HepG2 (cell line): ENCODE results near the gene GTPBP6. TPM values are rescaled to one million over a fixed set of nuclear protein-coding genes. Genes with fewer than 3 reads are reported as not detected.
A peak's percentile ranks its signal among the peaks of the same experiment; 100 is the strongest.

Source experiments
- BATF2 ChIP-seq: sonication (generic); formaldehyde crosslinking; IDR thresholded peaks from 2 replicates; pipeline ENCODE4 v1.8.0; 2022; ENCODE audit warnings: mild to moderate bottlenecking, missing genetic modification reagents, moderate library complexity
- BRCA1 ChIP-seq: sonication (generic); formaldehyde crosslinking; IDR thresholded peaks from 2 replicates; pipeline ENCODE4 v1.4.0; 2020; ENCODE audit warnings: missing genetic modification reagents
- HCFC1 ChIP-seq: fragments of 150-350 bp; IDR thresholded peaks from 2 replicates; pipeline ENCODE4 v1.6.1; 2014; ENCODE audit warnings: low read depth, low read length
- HOXD1 ChIP-seq: sonication (generic); formaldehyde crosslinking; IDR thresholded peaks from 2 replicates; pipeline ENCODE4 v1.5.0; 2020; ENCODE audit warnings: missing genetic modification reagents
- NBN ChIP-seq: fragments of 450-650 bp; conservative IDR thresholded peaks from 2 replicates; pipeline ENCODE4 v1.6.1; 2017
- NFKB2 ChIP-seq: sonication (generic); formaldehyde crosslinking; IDR thresholded peaks from 2 replicates; pipeline ENCODE4 v1.4.0; 2020; ENCODE audit warnings: missing genetic modification reagents, borderline replicate concordance
- SIX1 ChIP-seq: sonication (generic); formaldehyde crosslinking; IDR thresholded peaks from 2 replicates; pipeline ENCODE4 v1.4.0; 2020; ENCODE audit warnings: missing genetic modification reagents, borderline replicate concordance
- SMC3 ChIP-seq: IDR thresholded peaks from 2 replicates; pipeline ENCODE4 v1.6.1; 2011; ENCODE audit warnings: low read length, improper control_type of control experiment
- SNAPC2 ChIP-seq: sonication (generic); formaldehyde crosslinking; IDR thresholded peaks from 2 replicates; pipeline ENCODE4 v1.8.1; 2022; ENCODE audit warnings: mild to moderate bottlenecking, missing genetic modification reagents
- TBX3 ChIP-seq: fragments of 450-650 bp; IDR thresholded peaks from 2 replicates; pipeline ENCODE4 v1.6.1; 2017; ENCODE audit warnings: antibody characterized with exemption, mild to moderate bottlenecking, inconsistent platforms, borderline replicate concordance
- XBP1 ChIP-seq: sonication (generic); formaldehyde crosslinking; IDR thresholded peaks from 2 replicates; pipeline ENCODE4 v1.5.0; 2020; ENCODE audit warnings: missing genetic modification reagents
- ZKSCAN5 ChIP-seq: sonication (generic); formaldehyde crosslinking; IDR thresholded peaks from 2 replicates; pipeline ENCODE4 v1.5.1; 2020; ENCODE audit warnings: mild to moderate bottlenecking, missing genetic modification reagents
- ZNF674 ChIP-seq: sonication (generic); formaldehyde crosslinking; IDR thresholded peaks from 2 replicates; pipeline ENCODE4 v1.5.0; 2020; ENCODE audit warnings: low read depth, mild to moderate bottlenecking, missing genetic modification reagents
- ZNF740 ChIP-seq: sonication (generic); formaldehyde crosslinking; IDR thresholded peaks from 2 replicates; pipeline ENCODE4 v1.4.0; 2020; ENCODE audit warnings: missing genetic modification reagents
- ZNF747 ChIP-seq: sonication (generic); formaldehyde crosslinking; IDR thresholded peaks from 2 replicates; pipeline ENCODE4 v1.8.1; 2023; ENCODE audit warnings: missing genetic modification reagents, mild to moderate bottlenecking, borderline replicate concordance
- ZNF83 ChIP-seq: sonication (generic); formaldehyde crosslinking; IDR thresholded peaks from 2 replicates; pipeline ENCODE4 v1.4.0; 2020; ENCODE audit warnings: missing genetic modification reagents, mild to moderate bottlenecking, borderline replicate concordance
- polyA plus RNA-seq, 8 experiments: library from polyadenylated mRNA; depleted of rRNA in 3 of 8; stranded (reverse) in 7 of 8; unstranded in 1 of 8; fragments of >200 nt; fragmentation: Illumina TruSeq in 4 of 8; extraction: Trizol in 4 of 8; gene quantifications; 2 replicates each; pipeline versions ENCODE4 v1.2.1 to v1.2.3, GENCODE V29; 2011 to 2016; ENCODE audit warnings: low read depth in 4 of 8, missing spikeins in 1 of 8, mixed read lengths in 1 of 8; ENCODE audit not compliant: insufficient read depth in 1 of 8
- total RNA-seq, 5 experiments: library from RNA; depleted of rRNA; stranded (reverse); fragments of >200 nt; fragmentation: Illumina TruSeq; extraction: Trizol; gene quantifications; 2 replicates each; pipeline ENCODE4 v1.2.3, GENCODE V29; 2016; ENCODE audit warnings: low read depth in 1 of 5
- TF ChIP-seq, protein P1 (sequence below): sonication (generic); formaldehyde crosslinking; IDR thresholded peaks from 2 replicates; pipeline ENCODE4 v1.5.0; 2020; ENCODE audit warnings: mild to moderate bottlenecking, missing genetic modification reagents
- TF ChIP-seq, protein P2 (sequence below): sonication (generic); formaldehyde crosslinking; IDR thresholded peaks from 2 replicates; pipeline ENCODE4 v1.4.0; 2020; ENCODE audit warnings: missing genetic modification reagents
- TF ChIP-seq, protein P3 (sequence below): sonication (generic); formaldehyde crosslinking; IDR thresholded peaks from 2 replicates; pipeline ENCODE4 v1.5.1; 2020; ENCODE audit warnings: missing genetic modification reagents, mild to moderate bottlenecking, borderline replicate concordance
- TF ChIP-seq, protein P4 (sequence below): sonication (generic); formaldehyde crosslinking; IDR thresholded peaks from 2 replicates; pipeline ENCODE4 v1.9.0; 2021; ENCODE audit warnings: missing genetic modification reagents, mild to moderate bottlenecking, borderline replicate concordance

GTPBP6 gene
- total and polyA plus RNA-seq, 2 of the 13 experiments (the other 11 are each of a cell fraction or from before 2014, with no cell fraction given): 20.2 to 39.6 TPM

GRCh38 chrX:323721-324628, 5.4 kb upstream of the GTPBP6 start (continued):
- TF ChIP-seq ZNF674 (CRISPR knock-in tag): 0 out of 2 replicates have a peak, but pooled peaks have one; percentile 31
- TF ChIP-seq ZNF740 (CRISPR knock-in tag): no peak
- TF ChIP-seq NBN: no peak
- no peak for TF ChIP-seq HCFC1
- TF ChIP-seq XBP1: no peak
- 0 out of 2 replicates have a peak, but pooled peaks have one; percentile 31 for TF ChIP-seq BRCA1
- no peak for TF ChIP-seq TBX3
- no peak for TF ChIP-seq NFKB2
- TF ChIP-seq BATF2 (CRISPR knock-in tag): no peak
- peak; percentile 21; the same call in 1 of the 2 replicates for TF ChIP-seq SMC3
- no peak for TF ChIP-seq SIX1 (CRISPR knock-in tag)
- peak; percentile 44; the same call in 1 of the 2 replicates for TF ChIP-seq SNAPC2
- TF ChIP-seq ZNF83 (CRISPR knock-in tag): no peak
- TF ChIP-seq, protein P1, sequence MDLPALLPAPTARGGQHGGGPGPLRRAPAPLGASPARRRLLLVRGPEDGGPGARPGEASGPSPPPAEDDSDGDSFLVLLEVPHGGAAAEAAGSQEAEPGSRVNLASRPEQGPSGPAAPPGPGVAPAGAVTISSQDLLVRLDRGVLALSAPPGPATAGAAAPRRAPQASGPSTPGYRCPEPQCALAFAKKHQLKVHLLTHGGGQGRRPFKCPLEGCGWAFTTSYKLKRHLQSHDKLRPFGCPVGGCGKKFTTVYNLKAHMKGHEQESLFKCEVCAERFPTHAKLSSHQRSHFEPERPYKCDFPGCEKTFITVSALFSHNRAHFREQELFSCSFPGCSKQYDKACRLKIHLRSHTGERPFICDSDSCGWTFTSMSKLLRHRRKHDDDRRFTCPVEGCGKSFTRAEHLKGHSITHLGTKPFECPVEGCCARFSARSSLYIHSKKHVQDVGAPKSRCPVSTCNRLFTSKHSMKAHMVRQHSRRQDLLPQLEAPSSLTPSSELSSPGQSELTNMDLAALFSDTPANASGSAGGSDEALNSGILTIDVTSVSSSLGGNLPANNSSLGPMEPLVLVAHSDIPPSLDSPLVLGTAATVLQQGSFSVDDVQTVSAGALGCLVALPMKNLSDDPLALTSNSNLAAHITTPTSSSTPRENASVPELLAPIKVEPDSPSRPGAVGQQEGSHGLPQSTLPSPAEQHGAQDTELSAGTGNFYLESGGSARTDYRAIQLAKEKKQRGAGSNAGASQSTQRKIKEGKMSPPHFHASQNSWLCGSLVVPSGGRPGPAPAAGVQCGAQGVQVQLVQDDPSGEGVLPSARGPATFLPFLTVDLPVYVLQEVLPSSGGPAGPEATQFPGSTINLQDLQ (CRISPR knock-in tag): no peak
- TF ChIP-seq ZNF747 (CRISPR knock-in tag): no peak; the same call in 1 of the 2 replicates
- TF ChIP-seq, protein P2, sequence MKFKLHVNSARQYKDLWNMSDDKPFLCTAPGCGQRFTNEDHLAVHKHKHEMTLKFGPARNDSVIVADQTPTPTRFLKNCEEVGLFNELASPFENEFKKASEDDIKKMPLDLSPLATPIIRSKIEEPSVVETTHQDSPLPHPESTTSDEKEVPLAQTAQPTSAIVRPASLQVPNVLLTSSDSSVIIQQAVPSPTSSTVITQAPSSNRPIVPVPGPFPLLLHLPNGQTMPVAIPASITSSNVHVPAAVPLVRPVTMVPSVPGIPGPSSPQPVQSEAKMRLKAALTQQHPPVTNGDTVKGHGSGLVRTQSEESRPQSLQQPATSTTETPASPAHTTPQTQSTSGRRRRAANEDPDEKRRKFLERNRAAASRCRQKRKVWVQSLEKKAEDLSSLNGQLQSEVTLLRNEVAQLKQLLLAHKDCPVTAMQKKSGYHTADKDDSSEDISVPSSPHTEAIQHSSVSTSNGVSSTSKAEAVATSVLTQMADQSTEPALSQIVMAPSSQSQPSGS (CRISPR knock-in tag): no peak
- TF ChIP-seq ZKSCAN5 (CRISPR knock-in tag): no peak
- TF ChIP-seq, protein P3, sequence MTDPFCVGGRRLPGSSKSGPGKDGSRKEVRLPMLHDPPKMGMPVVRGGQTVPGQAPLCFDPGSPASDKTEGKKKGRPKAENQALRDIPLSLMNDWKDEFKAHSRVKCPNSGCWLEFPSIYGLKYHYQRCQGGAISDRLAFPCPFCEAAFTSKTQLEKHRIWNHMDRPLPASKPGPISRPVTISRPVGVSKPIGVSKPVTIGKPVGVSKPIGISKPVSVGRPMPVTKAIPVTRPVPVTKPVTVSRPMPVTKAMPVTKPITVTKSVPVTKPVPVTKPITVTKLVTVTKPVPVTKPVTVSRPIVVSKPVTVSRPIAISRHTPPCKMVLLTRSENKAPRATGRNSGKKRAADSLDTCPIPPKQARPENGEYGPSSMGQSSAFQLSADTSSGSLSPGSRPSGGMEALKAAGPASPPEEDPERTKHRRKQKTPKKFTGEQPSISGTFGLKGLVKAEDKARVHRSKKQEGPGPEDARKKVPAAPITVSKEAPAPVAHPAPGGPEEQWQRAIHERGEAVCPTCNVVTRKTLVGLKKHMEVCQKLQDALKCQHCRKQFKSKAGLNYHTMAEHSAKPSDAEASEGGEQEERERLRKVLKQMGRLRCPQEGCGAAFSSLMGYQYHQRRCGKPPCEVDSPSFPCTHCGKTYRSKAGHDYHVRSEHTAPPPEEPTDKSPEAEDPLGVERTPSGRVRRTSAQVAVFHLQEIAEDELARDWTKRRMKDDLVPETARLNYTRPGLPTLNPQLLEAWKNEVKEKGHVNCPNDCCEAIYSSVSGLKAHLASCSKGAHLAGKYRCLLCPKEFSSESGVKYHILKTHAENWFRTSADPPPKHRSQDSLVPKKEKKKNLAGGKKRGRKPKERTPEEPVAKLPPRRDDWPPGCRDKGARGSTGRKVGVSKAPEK (CRISPR knock-in tag): no peak
- TF ChIP-seq, protein P4, sequence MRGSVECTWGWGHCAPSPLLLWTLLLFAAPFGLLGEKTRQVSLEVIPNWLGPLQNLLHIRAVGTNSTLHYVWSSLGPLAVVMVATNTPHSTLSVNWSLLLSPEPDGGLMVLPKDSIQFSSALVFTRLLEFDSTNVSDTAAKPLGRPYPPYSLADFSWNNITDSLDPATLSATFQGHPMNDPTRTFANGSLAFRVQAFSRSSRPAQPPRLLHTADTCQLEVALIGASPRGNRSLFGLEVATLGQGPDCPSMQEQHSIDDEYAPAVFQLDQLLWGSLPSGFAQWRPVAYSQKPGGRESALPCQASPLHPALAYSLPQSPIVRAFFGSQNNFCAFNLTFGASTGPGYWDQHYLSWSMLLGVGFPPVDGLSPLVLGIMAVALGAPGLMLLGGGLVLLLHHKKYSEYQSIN (CRISPR knock-in tag): no peak
- TF ChIP-seq HOXD1 (CRISPR knock-in tag): no peak
